Liver (tissue), 9 donors: Measurements from ENCODE around the gene GTPBP6. TPM values are rescaled to one million over a fixed set of nuclear protein-coding genes. Genes with fewer than 3 reads are reported as not detected.

Experiments used
- DNase-seq: peaks from one replicate; pipeline ENCODE4 v3.0.0-alpha.2; 2017; ENCODE audit warnings: low spot score
- H3K27ac ChIP-seq, 2 donors: one replicate each; pipeline ENCODE4 v1.7.0; 2013; ENCODE audit warnings: inconsistent platforms in 2 of 2, low read length in 2 of 2, control low read depth in 1 of 2, low read depth in 1 of 2, mild to moderate bottlenecking in 1 of 2
- H3K27me3 ChIP-seq, 4 donors: one replicate each; pipeline versions ENCODE4 v1.6.1 to v1.7.0; 2013; ENCODE audit warnings: low read length in 3 of 4, inconsistent platforms in 1 of 4, mild to moderate bottlenecking in 1 of 4, moderate library complexity in 1 of 4; ENCODE audit not compliant: control insufficient read depth in 4 of 4, insufficient read depth in 4 of 4
- H3K36me3 ChIP-seq, 4 donors: one replicate each; pipeline versions ENCODE4 v1.6.1 to v1.7.0; 2013; ENCODE audit warnings: low read length in 3 of 4, mild to moderate bottlenecking in 3 of 4, low read depth in 1 of 4, moderate library complexity in 1 of 4; ENCODE audit not compliant: control insufficient read depth in 4 of 4, insufficient read depth in 3 of 4
- H3K4me1 ChIP-seq, 4 donors: one replicate each; pipeline versions ENCODE4 v1.6.1 to v1.7.0; 2013; ENCODE audit warnings: low read length in 3 of 4, mild to moderate bottlenecking in 3 of 4, moderate library complexity in 1 of 4; ENCODE audit not compliant: control insufficient read depth in 4 of 4, insufficient read depth in 4 of 4
- H3K4me3 ChIP-seq, 3 donors: one replicate each; pipeline versions ENCODE4 v1.6.1 to v1.7.0; 2013; ENCODE audit warnings: low read length in 3 of 3, control low read depth in 1 of 3, low read depth in 1 of 3, mild to moderate bottlenecking in 1 of 3
- H3K9ac ChIP-seq, 2 donors: one replicate each; pipeline ENCODE4 v1.7.0; 2013; ENCODE audit warnings: low read length in 2 of 2, mild to moderate bottlenecking in 2 of 2, moderate library complexity in 2 of 2, control low read depth in 1 of 2, low read depth in 1 of 2
- H3K9me3 ChIP-seq, 4 donors: one replicate each; pipeline versions ENCODE4 v1.6.1 to v1.7.0; 2013; ENCODE audit warnings: low read length in 3 of 4; ENCODE audit not compliant: control insufficient read depth in 4 of 4
- ATF3 ChIP-seq: IDR thresholded peaks from 2 replicates; pipeline ENCODE4 v1.6.1; 2016; ENCODE audit warnings: antibody characterized with exemption
- CTCF ChIP-seq: fragments of 150-350 bp; IDR thresholded peaks from 2 replicates; pipeline ENCODE4 v1.5.1; 2017; ENCODE audit warnings: improper control_type of control experiment, low read depth, low read length; ENCODE audit not compliant: missing input control
- EGR1 ChIP-seq, 2 donors: IDR thresholded peaks; 2 replicates each; pipeline ENCODE4 v1.6.1; 2016 to 2018; ENCODE audit warnings: antibody characterized with exemption in 2 of 2, low read depth in 2 of 2
- FOXA1 ChIP-seq: IDR thresholded peaks from 2 replicates; pipeline ENCODE4 v1.6.1; 2016; ENCODE audit warnings: antibody characterized with exemption
- FOXA2 ChIP-seq: IDR thresholded peaks from 2 replicates; pipeline ENCODE4 v1.6.1; 2016; ENCODE audit warnings: antibody characterized with exemption
- GABPA ChIP-seq, 2 donors: IDR thresholded peaks in 1 of 2; conservative IDR thresholded peaks in 1 of 2; 2 replicates each; pipeline ENCODE4 v1.6.1; 2016; ENCODE audit warnings: antibody characterized with exemption in 2 of 2, mild to moderate bottlenecking in 1 of 2, moderate library complexity in 1 of 2
- HNF4A ChIP-seq, 2 donors: conservative IDR thresholded peaks; 2 replicates each; pipeline ENCODE4 v1.6.1; 2016; ENCODE audit warnings: antibody characterized with exemption in 2 of 2, mild to moderate bottlenecking in 2 of 2
- HNF4G ChIP-seq: IDR thresholded peaks from 2 replicates; pipeline ENCODE4 v1.6.1; 2016; ENCODE audit warnings: antibody characterized with exemption
- NR2F2 ChIP-seq: IDR thresholded peaks from 2 replicates; pipeline ENCODE4 v1.6.1; 2016; ENCODE audit warnings: antibody characterized with exemption
- RAD21 ChIP-seq, 2 donors: IDR thresholded peaks; 2 replicates each; pipeline ENCODE4 v1.6.1; 2016; ENCODE audit warnings: antibody characterized with exemption in 2 of 2, mild to moderate bottlenecking in 2 of 2
- RXRA ChIP-seq, 2 donors: IDR thresholded peaks; 2 replicates each; pipeline ENCODE4 v1.6.1; 2017 to 2018; ENCODE audit warnings: antibody characterized with exemption in 2 of 2, mild to moderate bottlenecking in 1 of 2
- SP1 ChIP-seq: IDR thresholded peaks from 2 replicates; pipeline ENCODE4 v1.6.1; 2018; ENCODE audit warnings: antibody characterized with exemption, mild to moderate bottlenecking
- TAF1 ChIP-seq: conservative IDR thresholded peaks from 2 replicates; pipeline ENCODE4 v1.6.1; 2016; ENCODE audit warnings: antibody characterized with exemption, mild to moderate bottlenecking
- YY1 ChIP-seq: IDR thresholded peaks from 2 replicates; pipeline ENCODE4 v1.6.1; 2016; ENCODE audit warnings: antibody characterized with exemption, mild to moderate bottlenecking
- ZBTB33 ChIP-seq: IDR thresholded peaks from 2 replicates; pipeline ENCODE4 v1.6.1; 2016; ENCODE audit warnings: antibody characterized with exemption
- WGBS: extraction: QIAGEN DNeasy Blood & Tissue Kit; methylation state at CpG from one replicate; pipeline ENCODE4 v1.1.7; 2013; 5-methylcytosine and 5-hydroxymethylcytosine counted together
- polyA plus RNA-seq, 2 donors: library from polyadenylated mRNA; stranded (reverse) in 1 of 2; unstranded in 1 of 2; fragments of 200-250 nt in 1 of 2; fragments of >200 nt in 1 of 2; fragmentation: Nextera tagmentation in 1 of 2; extraction: Ambion mirVana in 1 of 2; gene quantifications; one replicate each; pipeline versions ENCODE4 v1.2.1 to v1.2.3, GENCODE V29; 2013 to 2015
- total RNA-seq, 2 donors: library from RNA; depleted of rRNA; stranded (reverse); fragments of >200 nt; gene quantifications; one replicate each; pipeline ENCODE4 v1.2.3, GENCODE V29; 2014
- TF ChIP-seq, protein P1 (sequence below): IDR thresholded peaks from 2 replicates; pipeline ENCODE4 v1.6.1; 2016; ENCODE audit warnings: antibody characterized with exemption, mild to moderate bottlenecking
- TF ChIP-seq, protein P2 (sequence below): IDR thresholded peaks from 2 replicates; pipeline ENCODE4 v1.6.1; 2016; ENCODE audit warnings: antibody characterized with exemption
- donor health status: healthy.
- donor health status: healthy.
- donor health status: healthy.
- donor health status: healthy.
- donor health status: healthy.

Gene GTPBP6
- total and polyA plus RNA-seq, 4 donors, result 11.3 to 29.2 (median 16.6) TPM

DNA sequence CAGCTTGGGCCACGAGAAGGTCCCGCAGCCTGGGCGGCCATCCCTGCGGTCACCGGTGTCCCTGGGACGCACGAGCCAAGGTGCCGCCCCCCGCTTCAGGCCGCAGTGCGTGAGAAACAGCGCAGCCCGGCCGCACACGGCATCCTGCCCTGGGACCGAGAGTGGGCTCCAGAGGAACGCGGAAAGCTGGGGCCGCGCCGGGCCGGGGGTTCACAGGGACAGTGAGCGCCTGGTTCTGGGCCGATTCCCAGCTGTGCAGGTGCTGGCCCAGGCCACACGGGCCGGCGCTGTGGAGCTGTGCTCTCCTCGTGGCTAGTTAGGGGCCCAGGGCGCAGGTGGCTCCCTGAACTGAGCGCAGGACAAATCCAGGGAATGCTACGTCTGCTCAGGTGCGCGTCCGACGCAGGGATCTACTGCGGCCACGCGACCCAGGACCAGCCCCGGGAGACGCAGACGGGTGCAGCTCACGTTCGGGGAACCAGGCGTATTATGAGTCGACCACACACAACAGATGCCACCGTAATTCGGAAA is 25.8 kb upstream of the GTPBP6 start:
- DNase-seq, result no peak
- Histone ChIP-seq H3K36me3 (peaks cover 0 to 3% (median 0%) of the 10 kb centered on the region in 4 donors), H3K9me3 (no peaks in the 10 kb centered on the region), H3K4me1 (no peaks in the 10 kb centered on the region), H3K27ac (no peak overlapping the region), H3K9ac (no peak overlapping the region), H3K4me3 (no peak overlapping the region), H3K27me3 (no peaks in the 10 kb centered on the region)
- no peak for TF ChIP-seq HNF4A (conservative IDR thresholded peaks at IDR 0.05)
- TF ChIP-seq ZBTB33, result no peak
- TF ChIP-seq GABPA (IDR thresholded peaks at IDR 0.05 in 1 of 2, conservative IDR thresholded peaks at IDR 0.05 in 1 of 2), result no peak
- no peak for TF ChIP-seq YY1
- no peak for TF ChIP-seq CTCF
- TF ChIP-seq FOXA1, result no peak
- TF ChIP-seq, protein P1, sequence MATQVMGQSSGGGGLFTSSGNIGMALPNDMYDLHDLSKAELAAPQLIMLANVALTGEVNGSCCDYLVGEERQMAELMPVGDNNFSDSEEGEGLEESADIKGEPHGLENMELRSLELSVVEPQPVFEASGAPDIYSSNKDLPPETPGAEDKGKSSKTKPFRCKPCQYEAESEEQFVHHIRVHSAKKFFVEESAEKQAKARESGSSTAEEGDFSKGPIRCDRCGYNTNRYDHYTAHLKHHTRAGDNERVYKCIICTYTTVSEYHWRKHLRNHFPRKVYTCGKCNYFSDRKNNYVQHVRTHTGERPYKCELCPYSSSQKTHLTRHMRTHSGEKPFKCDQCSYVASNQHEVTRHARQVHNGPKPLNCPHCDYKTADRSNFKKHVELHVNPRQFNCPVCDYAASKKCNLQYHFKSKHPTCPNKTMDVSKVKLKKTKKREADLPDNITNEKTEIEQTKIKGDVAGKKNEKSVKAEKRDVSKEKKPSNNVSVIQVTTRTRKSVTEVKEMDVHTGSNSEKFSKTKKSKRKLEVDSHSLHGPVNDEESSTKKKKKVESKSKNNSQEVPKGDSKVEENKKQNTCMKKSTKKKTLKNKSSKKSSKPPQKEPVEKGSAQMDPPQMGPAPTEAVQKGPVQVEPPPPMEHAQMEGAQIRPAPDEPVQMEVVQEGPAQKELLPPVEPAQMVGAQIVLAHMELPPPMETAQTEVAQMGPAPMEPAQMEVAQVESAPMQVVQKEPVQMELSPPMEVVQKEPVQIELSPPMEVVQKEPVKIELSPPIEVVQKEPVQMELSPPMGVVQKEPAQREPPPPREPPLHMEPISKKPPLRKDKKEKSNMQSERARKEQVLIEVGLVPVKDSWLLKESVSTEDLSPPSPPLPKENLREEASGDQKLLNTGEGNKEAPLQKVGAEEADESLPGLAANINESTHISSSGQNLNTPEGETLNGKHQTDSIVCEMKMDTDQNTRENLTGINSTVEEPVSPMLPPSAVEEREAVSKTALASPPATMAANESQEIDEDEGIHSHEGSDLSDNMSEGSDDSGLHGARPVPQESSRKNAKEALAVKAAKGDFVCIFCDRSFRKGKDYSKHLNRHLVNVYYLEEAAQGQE, result no peak
- no peak for TF ChIP-seq HNF4G
- no peak for TF ChIP-seq RXRA (IDR thresholded peaks at IDR 0.05)
- no peak for TF ChIP-seq EGR1 (IDR thresholded peaks at IDR 0.05; ENCODE audit: low read depth in 2 of 2)
- no peak for TF ChIP-seq FOXA2
- no peak for TF ChIP-seq TAF1
- TF ChIP-seq, protein P2, sequence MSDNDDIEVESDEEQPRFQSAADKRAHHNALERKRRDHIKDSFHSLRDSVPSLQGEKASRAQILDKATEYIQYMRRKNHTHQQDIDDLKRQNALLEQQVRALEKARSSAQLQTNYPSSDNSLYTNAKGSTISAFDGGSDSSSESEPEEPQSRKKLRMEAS, result no peak
- TF ChIP-seq SP1, result no peak
- no peak for TF ChIP-seq RAD21 (IDR thresholded peaks at IDR 0.05)
- no peak for TF ChIP-seq NR2F2
- no peak for TF ChIP-seq ATF3
- WGBS, result 99% methylated on average over 47 of the region's 47 CpGs
